HepG2 (cell line): Measurements from ENCODE around the gene ARID3C. TPM values are rescaled to one million over a fixed set of nuclear protein-coding genes. Genes with fewer than 3 reads are reported as not detected.

Experiments used
- AHDC1 ChIP-seq: sonication (generic); formaldehyde crosslinking; IDR thresholded peaks from 2 replicates; pipeline ENCODE4 v1.5.1; 2020; ENCODE audit warnings: mild to moderate bottlenecking, missing genetic modification reagents, borderline replicate concordance
- ARID3A ChIP-seq: IDR thresholded peaks from 2 replicates; pipeline ENCODE4 v1.6.1; 2012; ENCODE audit warnings: low read depth, low read length, improper control_type of control experiment
- ATF4 ChIP-seq, 2 experiments: fragments of 450-650 bp in 1 of 2; sonication (generic) in 1 of 2; formaldehyde crosslinking; IDR thresholded peaks; 2 replicates each; pipeline versions ENCODE4 v1.5.0 to v1.8.0; 2020 to 2022; ENCODE audit warnings: mild to moderate bottlenecking in 1 of 2, missing genetic modification reagents in 1 of 2
- ELF3 ChIP-seq: IDR thresholded peaks from 2 replicates; pipeline ENCODE4 v1.6.1; 2016; ENCODE audit warnings: missing genetic modification reagents, missing compliant biosample characterization
- FOXO4 ChIP-seq: sonication (generic); formaldehyde crosslinking; conservative IDR thresholded peaks from 2 replicates; pipeline ENCODE4 v1.8.1; 2023; ENCODE audit warnings: missing genetic modification reagents
- IKZF5 ChIP-seq: IDR thresholded peaks from 2 replicates; pipeline ENCODE4 v1.6.1; 2018; ENCODE audit warnings: missing genetic modification reagents, mild to moderate bottlenecking, missing compliant biosample characterization
- MXD1 ChIP-seq: sonication (generic); formaldehyde crosslinking; IDR thresholded peaks from 2 replicates; pipeline ENCODE4 v1.4.0; 2020; ENCODE audit warnings: mild to moderate bottlenecking, missing genetic modification reagents
- PITX1 ChIP-seq: sonication (generic); formaldehyde crosslinking; IDR thresholded peaks from 2 replicates; pipeline ENCODE4 v1.5.1; 2020; ENCODE audit warnings: mild to moderate bottlenecking, missing genetic modification reagents
- SRF ChIP-seq: IDR thresholded peaks from 2 replicates; pipeline ENCODE4 v1.6.1; 2011; ENCODE audit warnings: mild to moderate bottlenecking, low read depth, low read length, moderate library complexity
- TEAD2 ChIP-seq: sonication (generic); formaldehyde crosslinking; IDR thresholded peaks from 2 replicates; pipeline ENCODE4 v1.9.0; 2021; ENCODE audit warnings: missing genetic modification reagents
- ZC3H13 ChIP-seq: sonication (generic); formaldehyde crosslinking; IDR thresholded peaks from 2 replicates; pipeline ENCODE4 v1.8.1; 2023; ENCODE audit warnings: mild to moderate bottlenecking, missing genetic modification reagents, moderate library complexity
- ZFP82 ChIP-seq: sonication (generic); formaldehyde crosslinking; IDR thresholded peaks from 2 replicates; pipeline ENCODE4 v1.5.1; 2020; ENCODE audit warnings: mild to moderate bottlenecking, missing genetic modification reagents, borderline replicate concordance
- ZNF577 ChIP-seq: sonication (generic); formaldehyde crosslinking; IDR thresholded peaks from 2 replicates; pipeline ENCODE4 v1.4.0; 2020; ENCODE audit warnings: mild to moderate bottlenecking, low read depth, missing genetic modification reagents, borderline replicate concordance
- ZNF598 ChIP-seq: sonication (generic); formaldehyde crosslinking; IDR thresholded peaks from 2 replicates; pipeline ENCODE4 v1.5.1; 2020; ENCODE audit warnings: mild to moderate bottlenecking, missing genetic modification reagents, borderline replicate concordance
- ZNF772 ChIP-seq: sonication (generic); formaldehyde crosslinking; IDR thresholded peaks from 2 replicates; pipeline ENCODE4 v1.5.0; 2020; ENCODE audit warnings: mild to moderate bottlenecking, missing genetic modification reagents
- polyA plus RNA-seq, 8 experiments: library from polyadenylated mRNA; depleted of rRNA in 3 of 8; stranded (reverse) in 7 of 8; unstranded in 1 of 8; fragments of >200 nt; fragmentation: Illumina TruSeq in 4 of 8; extraction: Trizol in 4 of 8; gene quantifications; 2 replicates each; pipeline versions ENCODE4 v1.2.1 to v1.2.3, GENCODE V29; 2011 to 2016; ENCODE audit warnings: low read depth in 4 of 8, missing spikeins in 1 of 8, mixed read lengths in 1 of 8; ENCODE audit not compliant: insufficient read depth in 1 of 8
- total RNA-seq, 5 experiments: library from RNA; depleted of rRNA; stranded (reverse); fragments of >200 nt; fragmentation: Illumina TruSeq; extraction: Trizol; gene quantifications; 2 replicates each; pipeline ENCODE4 v1.2.3, GENCODE V29; 2016; ENCODE audit warnings: low read depth in 1 of 5

The ARID3C gene
- total and polyA plus RNA-seq, 2 of the 13 experiments (the other 11 are each of a cell fraction or from before 2014, with no cell fraction given) = not detected

GRCh38 chr9:34611811-34612787 is 16.8 kb downstream of the ARID3C start, which contains the start of gene RPP25L (continued):
- TF ChIP-seq FOXO4 (CRISPR knock-in tag) (0 out of 2 replicates have a peak, but pooled peaks have one; percentile 10), SRF (no peak), ZC3H13 (no peak), ZNF772 (CRISPR knock-in tag) (peak; percentile 53; the same call in 1 of the 2 replicates), TEAD2 (CRISPR knock-in tag) (no peak), ELF3 (CRISPR knock-in tag) (peak; percentile 47; the same call in 1 of the 2 replicates), ZNF577 (CRISPR knock-in tag) (no peak), MXD1 (CRISPR knock-in tag) (peak; percentile 56), ATF4 (CRISPR knock-in tag; IDR thresholded peaks at IDR 0.05) (no peak), ZNF598 (CRISPR knock-in tag) (no peak), ARID3A (no peak), PITX1 (CRISPR knock-in tag) (0 out of 2 replicates have a peak, but pooled peaks have one; percentile 21), ZFP82 (CRISPR knock-in tag) (no peak), IKZF5 (CRISPR knock-in tag) (0 out of 2 replicates have a peak, but pooled peaks have one; percentile 55), AHDC1 (0 out of 2 replicates have a peak, but pooled peaks have one; percentile 8)
